HG03045 (cell line): ENCODE measurements around the gene IRAK4.
A peak's percentile ranks its signal among the peaks of the same experiment; 100 is the strongest.
"Not testable (repeated sequence)": the region's sequence is repeated elsewhere in the genome, so short reads cannot be mapped to it uniquely, and the experiment has no call there.

Source experiments
- ATAC-seq: cut with Tn5 transposase; IDR thresholded peaks from one replicate; pipeline ENCODE4 v1.9.1; 2021; ENCODE audit warnings: mild to moderate bottlenecking, moderate library complexity; ENCODE audit not compliant: unreplicated experiment

IRAK4 gene

GRCh38 chr12:43758728-43759563, at the start of gene IRAK4, which contains the start of gene PUS7L:
Gene IRAK4 (plus strand): TSS chr12:43758951. CDS start chr12:43768112, 9,161 bp downstream.
Gene PUS7L (minus strand): TSS chr12:43758790. CDS start chr12:43755245, 3,545 bp downstream.
- peak; percentile 98 for ATAC-seq

GRCh38 chr12:43711348-43711747, 47.4 kb upstream of the IRAK4 start:
- no peak for ATAC-seq

- ATAC-seq: no peak
These were observed 36.1 kb upstream of the IRAK4 start for GRCh38 chr12:43722621-43723020.

- no peak for ATAC-seq
These were observed 35.6 kb upstream of the IRAK4 start for GRCh38 chr12:43723134-43723533.

GRCh38 chr12:43728117-43728516, 30.6 kb upstream of the IRAK4 start:
- no peak for ATAC-seq

GRCh38 chr12:43728698-43729097, 30.1 kb upstream of the IRAK4 start:
- no peak for ATAC-seq

- no peak for ATAC-seq
These were observed 28.5 kb upstream of the IRAK4 start for GRCh38 chr12:43730283-43730682.

- ATAC-seq: no peak
These were observed 25.1 kb upstream of the IRAK4 start for GRCh38 chr12:43733687-43734086.

GRCh38 chr12:43736927-43737440, 21.8 kb upstream of the IRAK4 start:
- no peak for ATAC-seq

- ATAC-seq: no peak
These were observed 21.1 kb upstream of the IRAK4 start for GRCh38 chr12:43737646-43738045.

- no peak for ATAC-seq
These were observed 18.1 kb upstream of the IRAK4 start for GRCh38 chr12:43740511-43741100.

GRCh38 chr12:43742106-43742505, 16.6 kb upstream of the IRAK4 start:
- no peak for ATAC-seq

GRCh38 chr12:43744826-43745225, 13.9 kb upstream of the IRAK4 start:
- no peak for ATAC-seq

- ATAC-seq: no peak
These were observed 9.7 kb upstream of the IRAK4 start for GRCh38 chr12:43749016-43749415.

- no peak for ATAC-seq
These were observed 7.9 kb upstream of the IRAK4 start for GRCh38 chr12:43750814-43751213.

- ATAC-seq: not testable (repeated sequence)
These were observed 7.4 kb upstream of the IRAK4 start for GRCh38 chr12:43751360-43751759.

- no peak for ATAC-seq
These were observed 4.7 kb upstream of the IRAK4 start for GRCh38 chr12:43754015-43754414.

GRCh38 chr12:43758247-43758727, 464 bp upstream of the IRAK4 start:
- ATAC-seq: peak; percentile 3

- no peak for ATAC-seq
These were observed 1.6 kb downstream of the IRAK4 start for GRCh38 chr12:43760396-43760795.

GRCh38 chr12:43761500-43761899, 2.7 kb downstream of the IRAK4 start:
- ATAC-seq: no peak

- ATAC-seq: no peak
These were observed 3.8 kb downstream of the IRAK4 start for GRCh38 chr12:43762596-43762995.

- ATAC-seq: no peak
These were observed 5.0 kb downstream of the IRAK4 start for GRCh38 chr12:43763769-43764168.
